Activated CD4-positive, CD25-positive, alpha-beta regulatory T cell (primary cell): ENCODE results near the gene TUBA1B.
"Not testable (repeated sequence)": the region's sequence is repeated elsewhere in the genome, so short reads cannot be mapped to it uniquely, and the experiment has no call there.

Experiments used
- DNase-seq, 4 experiments: peaks; one replicate each; lab custom pipeline; 2025; lab: John Stamatoyannopoulos, UW

Gene TUBA1B

GRCh38 chr12:49131051-49131893 is at the start of gene TUBA1B:
TUBA1B (minus strand) TSS chr12:49131395; CDS start chr12:49131300, 95 bp downstream.
- peak; percentile 78 to 85 (median 82) for DNase-seq

GRCh38 chr12:49174218-49174617 is 43.0 kb upstream of the TUBA1B start:
- no peak for DNase-seq

- DNase-seq = no peak
Measured at GRCh38 chr12:49170924-49171323, 39.7 kb upstream of the TUBA1B start.

- no peak for DNase-seq
Measured at GRCh38 chr12:49165114-49165513, 33.9 kb upstream of the TUBA1B start.

- not testable (repeated sequence) for DNase-seq
Measured at GRCh38 chr12:49161901-49162300, 30.7 kb upstream of the TUBA1B start.

GRCh38 chr12:49161092-49161795 is 30.0 kb upstream of the TUBA1B start:
- DNase-seq = no peak

GRCh38 chr12:49160399-49160798 is 29.2 kb upstream of the TUBA1B start:
- DNase-seq = no peak

- no peak for DNase-seq
Measured at GRCh38 chr12:49154221-49154620, 23.0 kb upstream of the TUBA1B start.

GRCh38 chr12:49147384-49147783 is 16.2 kb upstream of the TUBA1B start:
- DNase-seq = no peak

- DNase-seq = no peak
Measured at GRCh38 chr12:49146406-49146805, 15.2 kb upstream of the TUBA1B start.

- no peak for DNase-seq
Measured at GRCh38 chr12:49144384-49144783, 13.2 kb upstream of the TUBA1B start.

- no peak for DNase-seq
Measured at GRCh38 chr12:49138999-49139398, 7.8 kb upstream of the TUBA1B start.

GRCh38 chr12:49138587-49138986 is 7.4 kb upstream of the TUBA1B start:
- no peak for DNase-seq

- DNase-seq = no peak
Measured at GRCh38 chr12:49137476-49137875, 6.3 kb upstream of the TUBA1B start.

GRCh38 chr12:49136997-49137396 is 5.8 kb upstream of the TUBA1B start:
- DNase-seq = not testable (repeated sequence)

GRCh38 chr12:49133590-49133989 is 2.4 kb upstream of the TUBA1B start:
- DNase-seq = no peak

- DNase-seq = no peak
Measured at GRCh38 chr12:49133014-49133413, 1.8 kb upstream of the TUBA1B start.

- DNase-seq = no peak
Measured at GRCh38 chr12:49131894-49132461, 783 bp upstream of the TUBA1B start.

- peak; percentile 79 to 86 (median 82) for DNase-seq
Measured at GRCh38 chr12:49130151-49131050, 794 bp downstream of the TUBA1B start.

- DNase-seq = no peak
Measured at GRCh38 chr12:49129332-49130150, 1.7 kb downstream of the TUBA1B start.

- DNase-seq = not testable (repeated sequence)
Measured at GRCh38 chr12:49127971-49128370, 3.2 kb downstream of the TUBA1B start.
